K562 (cell line): Measurements from ENCODE around the gene ZNF441. TPM values are rescaled to one million over a fixed set of nuclear protein-coding genes. Genes with fewer than 3 reads are reported as not detected.

Experiments
- ATAC-seq: fragments of 200-7000 bp; cut with Tn5 transposase; 3 replicates; pipeline ENCODE4 v1.9.1; 2020; ENCODE audit warnings: moderate library complexity
- BruUV-seq: library from RNA; stranded (reverse); fragments of 400-500 nt; replicated peaks from 2 replicates; lab custom pipeline; 2021; lab: Mats Ljungman, UMichigan
- CTCF ChIA-PET: fragments of 300-600 bp; formaldehyde crosslinking; extraction: SDS; loops from one replicate; lab custom pipeline; 2021; ENCODE audit warnings: low intra/inter-chr PET ratio; lab: Yijun Ruan, JAX
- POLR2A ChIA-PET: fragments of 300-600, 350-650 bp; sonication (Branson Sonifier 250); formaldehyde crosslinking; extraction: SDS; loops from one replicate; lab custom pipeline; 2021; ENCODE audit warnings: antibody characterized with exemption, inconsistent platforms; lab: Yijun Ruan, JAX
- DNase-seq, 4 experiments: peaks; one replicate each; pipeline versions ENCODE4 v3.0.0 to v3.0.0-alpha.2; 2011 to 2018; ENCODE audit warnings: low spot score in 3 of 4, mixed read lengths in 3 of 4; ENCODE audit errors: extremely low read depth in 1 of 4
- FAIRE-seq: peaks from 2 replicates; lab custom pipeline; 2011; peaks lifted over from hg19 to GRCh38; lab: Jason Lieb, UNC
- H2AFZ ChIP-seq: 2 replicates; pipeline ENCODE4 v1.6.0; 2011; ENCODE audit warnings: low read depth, low read length, control low read depth, inconsistent platforms
- H3K27ac ChIP-seq: fragments of 200-600 bp; 3 replicates; pipeline ENCODE4 v1.8.0; 2011; ENCODE audit warnings: low read depth, mild to moderate bottlenecking, control low read depth, inconsistent platforms, low read length, moderate library complexity, mixed read lengths; ENCODE audit errors: extremely low read depth
- H3K27me3 ChIP-seq, 2 experiments: fragments of 300-600 bp in 1 of 2; 2 replicates in 1 of 2; 3 replicates in 1 of 2; pipeline versions ENCODE4 v1.6.0 to v1.8.0; 2011; ENCODE audit warnings: inconsistent platforms in 2 of 2, low read length in 2 of 2, mild to moderate bottlenecking in 1 of 2, mixed read lengths in 1 of 2, moderate library complexity in 1 of 2; ENCODE audit not compliant: control insufficient read depth in 2 of 2, insufficient read depth in 2 of 2
- H3K36me3 ChIP-seq: fragments of 300-600 bp; 3 replicates; pipeline ENCODE4 v1.8.0; 2011; ENCODE audit warnings: mild to moderate bottlenecking, low read length, inconsistent platforms; ENCODE audit not compliant: control insufficient read depth, insufficient read depth
- H3K4me1 ChIP-seq, 2 experiments: fragments of 200-600 bp in 1 of 2; replicated peaks in 1 of 2; 2 replicates in 1 of 2; 3 replicates in 1 of 2; pipeline versions ENCODE4 v1.5.1 to v1.8.0; 2011; ENCODE audit warnings: inconsistent platforms in 2 of 2, low read length in 2 of 2, mild to moderate bottlenecking in 1 of 2, mixed read lengths in 1 of 2, moderate library complexity in 1 of 2; ENCODE audit not compliant: control insufficient read depth in 2 of 2, insufficient read depth in 2 of 2
- H3K4me2 ChIP-seq: 2 replicates; pipeline ENCODE4 v1.6.1; 2011; ENCODE audit warnings: low read length, control low read depth, inconsistent platforms, mixed read lengths; ENCODE audit not compliant: insufficient read depth
- H3K4me3 ChIP-seq: fragments of 200-600 bp; sonication (generic), shearing (Covaris generic); 2 replicates; pipeline ENCODE4 v1.5.1; 2016; ENCODE audit warnings: control low read depth, inconsistent platforms
- H3K79me2 ChIP-seq: fragments of 200-600 bp; 3 replicates; pipeline ENCODE4 v1.8.0; 2011; ENCODE audit warnings: low read length, inconsistent platforms; ENCODE audit not compliant: control insufficient read depth, insufficient read depth
- H3K9ac ChIP-seq, 2 experiments: 2 replicates each; pipeline versions ENCODE4 v1.6.0 to v1.6.1; 2011; ENCODE audit warnings: low read depth in 2 of 2, low read length in 2 of 2, control low read depth in 1 of 2, inconsistent platforms in 1 of 2, mild to moderate bottlenecking in 1 of 2, mixed read lengths in 1 of 2; ENCODE audit not compliant: insufficient read depth in 1 of 2
- H3K9me1 ChIP-seq: one replicate; pipeline ENCODE4 v1.6.0; 2011; ENCODE audit warnings: inconsistent platforms, mild to moderate bottlenecking, low read length, moderate library complexity; ENCODE audit not compliant: control insufficient read depth, insufficient read depth
- H3K9me3 ChIP-seq: replicated peaks from 2 replicates; pipeline ENCODE4 v1.5.1; 2011; ENCODE audit warnings: low read depth, low read length, inconsistent platforms; ENCODE audit not compliant: control insufficient read depth, insufficient read depth
- H4K20me1 ChIP-seq: replicated peaks from 2 replicates; pipeline ENCODE4 v1.6.1; 2011; ENCODE audit warnings: low read length, inconsistent platforms, mixed read lengths; ENCODE audit not compliant: control insufficient read depth, insufficient read depth
- CHD1 ChIP-seq: fragments of 200-600 bp; sonication (generic); IDR thresholded peaks from one replicate; pipeline ENCODE4 v1.6.1; 2012; ENCODE audit warnings: mild to moderate bottlenecking, moderate library complexity, low read length, inconsistent platforms
- EGR1 ChIP-seq: fragments of 450-650 bp; conservative IDR thresholded peaks from 2 replicates; pipeline ENCODE4 v1.6.1; 2017; ENCODE audit warnings: mild to moderate bottlenecking
- GABPA ChIP-seq: fragments of 200-800 bp; sonication (Bioruptor generic); conservative IDR thresholded peaks from 2 replicates; pipeline ENCODE4 v1.6.1; 2016; ENCODE audit warnings: low read depth, missing genetic modification characterization, missing compliant biosample characterization
- MEIS2 ChIP-seq: fragments of 450-650 bp; IDR thresholded peaks from 2 replicates; pipeline ENCODE4 v1.6.1; 2014; ENCODE audit warnings: mild to moderate bottlenecking; ENCODE audit not compliant: partially characterized antibody
- NCOR1 ChIP-seq: fragments of 450-650 bp; IDR thresholded peaks from 2 replicates; pipeline ENCODE4 v1.6.1; 2016; ENCODE audit warnings: mild to moderate bottlenecking, moderate library complexity
- SAP30 ChIP-seq: fragments of 200-600 bp; sonication (generic); IDR thresholded peaks from 2 replicates; pipeline ENCODE4 v1.6.1; 2012; ENCODE audit warnings: borderline replicate concordance, low read depth, mild to moderate bottlenecking, moderate library complexity, low read length, control low read depth, inconsistent platforms; ENCODE audit not compliant: insufficient read depth, poor library complexity, severe bottlenecking
- SREBF2 ChIP-seq: sonication (generic); formaldehyde crosslinking; IDR thresholded peaks from 2 replicates; pipeline ENCODE4 v1.4.0; 2020; ENCODE audit warnings: mild to moderate bottlenecking, missing genetic modification reagents
- TBP ChIP-seq: optimal IDR thresholded peaks from 2 replicates; pipeline ENCODE3; 2011; ENCODE audit warnings: low read depth, low read length, improper control_type of control experiment
- ZBTB34 ChIP-seq: fragments of 250-450 bp; sonication (Bioruptor Pico); IDR thresholded peaks from 2 replicates; pipeline ENCODE4 v1.8.0; 2021; ENCODE audit warnings: mild to moderate bottlenecking, moderate library complexity
- ZFX ChIP-seq: sonication (generic); formaldehyde crosslinking; IDR thresholded peaks from 2 replicates; pipeline ENCODE4 v1.8.0; 2022; ENCODE audit warnings: mild to moderate bottlenecking, missing genetic modification reagents, moderate library complexity
- WGBS: fragments of 100-300 bp; shearing (Covaris generic); methylation state at CpG from one replicate; pipeline ENCODE4 v1.1.6; 2016; ENCODE audit warnings: low coverage, mixed read lengths; ENCODE audit not compliant: insufficient coverage; ENCODE audit errors: missing lambda C conversion rate; 5-methylcytosine and 5-hydroxymethylcytosine counted together
- in situ Hi-C: fragments of 300-500 bp; cut with MboI; formaldehyde crosslinking; loops from 4 replicates; pipeline ENCODE4 v1.15.0; 2018; ENCODE audit warnings: inconsistent platforms, mixed read lengths
- intact Hi-C: fragments of 100-400 bp; cut with micrococcal nuclease; formaldehyde crosslinking; loops from 2 replicates; pipeline ENCODE4 v1.14.2; 2022
- polyA plus RNA-seq, 8 experiments: library from polyadenylated mRNA; depleted of rRNA in 4 of 8; stranded (reverse) in 5 of 8; unstranded in 3 of 8; fragments of >200 nt; fragmentation: Nextera tagmentation in 2 of 8; fragmentation: Illumina TruSeq in 1 of 8; extraction: Ambion mirVana in 2 of 8; extraction: Trizol in 1 of 8; gene quantifications; 2 replicates each; pipeline versions ENCODE4 v1.2.1 to v1.2.3, GENCODE V29; 2011 to 2014; ENCODE audit warnings: inconsistent platforms in 1 of 8, missing spikeins in 1 of 8
- total RNA-seq, 7 experiments: library from RNA; depleted of rRNA in 6 of 7; stranded (reverse); fragments of >200 nt in 6 of 7; fragmentation: Illumina TruSeq in 2 of 7; extraction: Trizol in 2 of 7; gene quantifications; 2 replicates each; pipeline versions ENCODE4 v1.2.1 to v1.2.3, GENCODE V29; 2011 to 2021; ENCODE audit warnings: low replicate concordance in 1 of 7

ZNF441 gene
- total and polyA plus RNA-seq, 9 of the 15 experiments (the other 6 are each of a cell fraction or from before 2014, with no cell fraction given): 1.9 to 14.0 (median 7.8) TPM

- Histone ChIP-seq H3K4me1 (peaks cover 4 to 14% of the 10 kb centered on the region in 2 experiments; a peak in 3 of 5 replicates), H3K4me3 (peak overlapping the region; percentile 97), H3K9ac (peak overlapping the region; percentile 95 to 98), H3K9me3 (no peaks in the 10 kb centered on the region), H2AFZ (peak overlapping the region; percentile 96), H3K27me3 (no peaks in the 10 kb centered on the region), H3K36me3 (peaks cover 16% of the 10 kb centered on the region), H3K9me1 (peaks cover 3% of the 10 kb centered on the region), H3K27ac (peak overlapping the region; percentile 97), H3K79me2 (peaks cover 44% of the 10 kb centered on the region), H4K20me1 (no peaks in the 10 kb centered on the region), H3K4me2 (peak overlapping the region; percentile 87)
- CTCF ChIA-PET: no interaction called here
- POLR2A ChIA-PET: interaction anchor here (0.6 to 1.3 kb wide), 9 partner anchors 17 to 854 kb away, joined by 3 to 6 read pairs (median 3); partner anchors contain the start of genes ELOF1, ZNF441, ZNF491 and ZNF627
- peak; percentile 68 for ATAC-seq
- intact Hi-C loops (no loop called here), in situ Hi-C loops (no loop called here)
- 1% methylated on average over 12 of the region's 13 CpGs for WGBS
- no TSS peak for BruUV-seq
- DNase-seq: peak in 1 of 4 experiments; percentile 47
- no peak for TF ChIP-seq NCOR1
- TF ChIP-seq SREBF2 (CRISPR knock-in tag): no peak
- peak; percentile 32 for TF ChIP-seq SAP30
- peak; percentile 8 for TF ChIP-seq TBP
- TF ChIP-seq GABPA: 0 out of 2 replicates have a peak, but pooled peaks have one; percentile 13
- peak; percentile 19 for TF ChIP-seq CHD1
- peak; percentile 41; the same call in 1 of the 2 replicates for TF ChIP-seq ZFX (CRISPR knock-in tag)
- no peak for TF ChIP-seq MEIS2
- TF ChIP-seq ZBTB34: no peak
- 0 out of 2 replicates have a peak, but pooled peaks have one; percentile 2 for TF ChIP-seq EGR1
- no peak for FAIRE-seq
Measured at GRCh38 chr19:11814700-11815035, 47.9 kb downstream of the ZNF441 start.
